Sigmoid colon (tissue), 7 donors: Measurements from ENCODE around the gene GALR2. TPM values are rescaled to one million over a fixed set of nuclear protein-coding genes. Genes with fewer than 3 reads are reported as not detected.

ENCODE experiments used
- DNase-seq: peaks from one replicate; pipeline ENCODE4 v3.0.0-alpha.2; 2019
- H3K27ac ChIP-seq, 4 donors: fragments of 200-600 bp; sonication (generic); one replicate each; pipeline ENCODE4 v1.5.1; 2016 to 2019; ENCODE audit warnings: mild to moderate bottlenecking in 1 of 4
- H3K27me3 ChIP-seq, 3 donors: fragments of 200-600 bp; sonication (generic); one replicate each; pipeline ENCODE4 v1.5.1; 2019; ENCODE audit warnings: mild to moderate bottlenecking in 1 of 3
- H3K36me3 ChIP-seq, 4 donors: fragments of 200-600 bp; sonication (generic); one replicate each; pipeline ENCODE4 v1.5.1; 2016 to 2019
- H3K4me1 ChIP-seq, 4 donors: fragments of 200-600 bp; sonication (generic); one replicate each; pipeline ENCODE4 v1.5.1; 2017 to 2019
- H3K4me3 ChIP-seq, 4 donors: fragments of 200-600 bp; sonication (generic); one replicate each; pipeline ENCODE4 v1.5.1; 2017 to 2019; ENCODE audit warnings: mild to moderate bottlenecking in 2 of 4, moderate library complexity in 1 of 4
- H3K9me3 ChIP-seq, 4 donors: fragments of 200-600 bp in 3 of 4; sonication (generic) in 3 of 4; one replicate each; pipeline versions ENCODE4 v1.5.1 to v1.6.1; 2013 to 2019
- CTCF ChIP-seq, 4 experiments: fragments of 450-650 bp in 3 of 4; fragments of 200-600 bp in 1 of 4; IDR thresholded peaks; one replicate each; pipeline ENCODE4 v1.5.1; 2016 to 2019; ENCODE audit warnings: antibody characterized with exemption in 4 of 4, mild to moderate bottlenecking in 3 of 4, moderate library complexity in 2 of 4
- EP300 ChIP-seq, 4 donors: sonication (generic); formaldehyde crosslinking; IDR thresholded peaks; one replicate each; pipeline ENCODE4 v1.6.1; 2017; ENCODE audit warnings: antibody characterized with exemption in 4 of 4
- POLR2A ChIP-seq, 2 donors: fragments of 450-650 bp; IDR thresholded peaks; one replicate each; pipeline ENCODE4 v1.6.1; 2016; ENCODE audit warnings: antibody characterized with exemption in 2 of 2, mild to moderate bottlenecking in 2 of 2, moderate library complexity in 2 of 2
- POLR2AphosphoS5 ChIP-seq, 4 donors: sonication (generic); formaldehyde crosslinking; IDR thresholded peaks; one replicate each; pipeline ENCODE4 v1.6.1; 2017; ENCODE audit warnings: antibody characterized with exemption in 4 of 4
- WGBS, 2 donors: extraction: QIAGEN DNeasy Blood & Tissue Kit; methylation state at CpG; one replicate each; pipeline ENCODE4 v1.1.7; 2013; 5-methylcytosine and 5-hydroxymethylcytosine counted together
- intact Hi-C: fragments of 100-400 bp; cut with DNase I; formaldehyde crosslinking; loops from one replicate; pipeline ENCODE4 v1.15.1; 2023
- polyA plus RNA-seq, 3 donors: library from polyadenylated mRNA; stranded (reverse); fragments of 200-250 nt; gene quantifications; one replicate each; pipeline ENCODE4 v1.2.3, GENCODE V29; 2013
- total RNA-seq, 4 donors: library from RNA; depleted of rRNA; stranded (reverse); fragments of >200 nt; gene quantifications; one replicate each; pipeline ENCODE4 v1.1.0, GENCODE V29; 2016
- donor health status: healthy with polysubstance abuse.
- donor health status: Bipolar disorder and iron deficiency.
- donor health status: healthy.

GALR2 gene
- total and polyA plus RNA-seq, 7 donors, result 1.6 to 20.2 (median 6.4) TPM; not detected in 2

- 5% methylated on average over 55 of the region's 55 CpGs for WGBS, 2 donors
- TF ChIP-seq CTCF (IDR thresholded peaks at IDR 0.05) (peak in 3 of 4 experiments; percentile 8 to 23 (median 18)), POLR2AphosphoS5 (IDR thresholded peaks at IDR 0.05) (peak; percentile 42 to 79 (median 72)), EP300 (IDR thresholded peaks at IDR 0.05) (no peak)
- Histone ChIP-seq H3K27me3 (no peaks in the 10 kb centered on the region), H3K4me1 (peaks cover 0 to 25% (median 21%) of the 10 kb centered on the region in 4 donors), H3K9me3 (no peaks in the 10 kb centered on the region), H3K36me3 (peaks cover 0 to 31% (median 22%) of the 10 kb centered on the region in 4 donors), H3K4me3 (peak within 1 kb of the TSS; percentile 69 to 95 (median 74)), H3K27ac (peak within 1 kb of the TSS; percentile 79 to 86 (median 84))
- intact Hi-C loops, result no loop called here
- DNase-seq, result peak; percentile 94
Observed at GRCh38 chr17:76103274-76104139, 28.9 kb downstream of the GALR2 start, which contains the start of gene EXOC7. EXOC7 (minus strand) TSS chr17:76103787; CDS start chr17:76103692, 95 bp downstream.

- TF ChIP-seq CTCF (IDR thresholded peaks at IDR 0.05) (no peak), POLR2A (IDR thresholded peaks at IDR 0.05) (no peak), POLR2AphosphoS5 (IDR thresholded peaks at IDR 0.05) (no peak), EP300 (IDR thresholded peaks at IDR 0.05) (no peak)
- 83 to 86% methylated on average over 29 of the region's 29 CpGs for WGBS, 2 donors
- intact Hi-C loops, result no loop called here
- peaks cover 0 to 25% (median 21%) of the 10 kb centered on the region in 4 donors for H3K4me1 ChIP-seq
- peaks cover 0 to 24% (median 17%) of the 10 kb centered on the region in 4 donors for H3K36me3 ChIP-seq
- peak; percentile 56 for DNase-seq
- no peaks in the 10 kb centered on the region for H3K27me3 ChIP-seq
- H3K4me3 ChIP-seq, result peak overlapping the region; percentile 69 to 95 (median 74)
- H3K27ac ChIP-seq, result peak overlapping the region; percentile 79 to 86 (median 84)
- H3K9me3 ChIP-seq, result no peaks in the 10 kb centered on the region
Observed at GRCh38 chr17:76104140-76104895, 29.7 kb downstream of the GALR2 start.

- H3K36me3 ChIP-seq, result peaks cover 0 to 20% (median 11%) of the 10 kb centered on the region in 4 donors
- TF ChIP-seq POLR2A (IDR thresholded peaks at IDR 0.05) (no peak), CTCF (IDR thresholded peaks at IDR 0.05) (no peak), POLR2AphosphoS5 (IDR thresholded peaks at IDR 0.05) (no peak), EP300 (IDR thresholded peaks at IDR 0.05) (no peak)
- intact Hi-C loops, result no loop called here
- H3K27ac ChIP-seq, result no peak overlapping the region
- no peaks in the 10 kb centered on the region for H3K9me3 ChIP-seq
- H3K4me1 ChIP-seq, result peaks cover 0 to 25% (median 21%) of the 10 kb centered on the region in 4 donors
- no peaks in the 10 kb centered on the region for H3K27me3 ChIP-seq
- no peak for DNase-seq
- 76 to 84% methylated on average over 5 of the region's 5 CpGs for WGBS, 2 donors
- no peak overlapping the region for H3K4me3 ChIP-seq
Observed at GRCh38 chr17:76104896-76105231, 30.3 kb downstream of the GALR2 start.

- intact Hi-C loops, result no loop called here
- no peak for DNase-seq
- WGBS, 2 donors, result 42 to 59% methylated on average over 3 of the region's 3 CpGs
Observed at GRCh38 chr17:76106703-76107102, 32.1 kb downstream of the GALR2 start.

More at GRCh38 chr17:76106703-76107102, 32.1 kb downstream of the GALR2 start:
- no peak overlapping the region for H3K4me3 ChIP-seq
- H3K9me3 ChIP-seq, result no peaks in the 10 kb centered on the region
- H3K36me3 ChIP-seq, result peaks cover 0 to 2% (median 0%) of the 10 kb centered on the region in 4 donors
- TF ChIP-seq POLR2AphosphoS5 (IDR thresholded peaks at IDR 0.05) (no peak), CTCF (IDR thresholded peaks at IDR 0.05) (no peak), EP300 (IDR thresholded peaks at IDR 0.05) (no peak), POLR2A (IDR thresholded peaks at IDR 0.05) (no peak)
- no peaks in the 10 kb centered on the region for H3K27me3 ChIP-seq
- H3K27ac ChIP-seq, result no peak overlapping the region
- peaks cover 0 to 23% (median 18%) of the 10 kb centered on the region in 4 donors for H3K4me1 ChIP-seq
